Astrocyte of the cerebellum (primary cell): Measurements from ENCODE around the gene PCARE.

Source experiments
- DNase-seq: peaks from one replicate; pipeline ENCODE4 v3.0.0-alpha.2; 2011; ENCODE audit warnings: low read depth
- H3K4me3 ChIP-seq: 2 replicates; pipeline ENCODE4 v1.5.1; 2011; ENCODE audit warnings: mild to moderate bottlenecking, low read depth, low read length, moderate library complexity
- CTCF ChIP-seq: IDR thresholded peaks from 2 replicates; pipeline ENCODE4 v1.5.1; 2012; ENCODE audit warnings: low read length, low read depth, moderate library complexity, mild to moderate bottlenecking; ENCODE audit errors: missing control alignments
- in situ Hi-C: cut with HindIII; loops from 2 replicates; pipeline ENCODE4 v1.10.0; 2017; ENCODE audit warnings: low sequenced_read_pairs

PCARE gene

DNA sequence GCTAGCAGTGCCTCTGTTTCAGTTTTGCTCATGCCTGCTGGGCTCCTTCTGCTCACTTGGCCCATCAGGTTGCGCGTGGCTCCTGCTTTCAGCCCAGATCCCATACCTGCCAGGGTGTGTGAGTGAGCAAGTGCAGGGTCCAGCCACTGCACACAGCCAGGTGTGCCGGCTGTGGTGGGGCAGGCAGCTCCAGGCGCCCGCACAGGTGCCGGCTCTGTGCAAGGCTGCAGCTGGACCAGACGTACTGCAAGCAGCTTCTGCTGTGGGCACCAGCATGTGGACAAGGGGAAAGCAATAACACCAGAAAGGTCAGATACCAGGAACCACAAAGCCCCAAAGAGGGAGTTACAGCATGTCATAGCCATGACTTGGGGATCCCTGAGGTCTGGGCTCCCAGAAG lies 5.6 kb upstream of the PCARE start:
- no peak for TF ChIP-seq CTCF
- H3K4me3 ChIP-seq = no peak overlapping the region
- no peak for DNase-seq
- in situ Hi-C loops = no loop called here

DNA sequence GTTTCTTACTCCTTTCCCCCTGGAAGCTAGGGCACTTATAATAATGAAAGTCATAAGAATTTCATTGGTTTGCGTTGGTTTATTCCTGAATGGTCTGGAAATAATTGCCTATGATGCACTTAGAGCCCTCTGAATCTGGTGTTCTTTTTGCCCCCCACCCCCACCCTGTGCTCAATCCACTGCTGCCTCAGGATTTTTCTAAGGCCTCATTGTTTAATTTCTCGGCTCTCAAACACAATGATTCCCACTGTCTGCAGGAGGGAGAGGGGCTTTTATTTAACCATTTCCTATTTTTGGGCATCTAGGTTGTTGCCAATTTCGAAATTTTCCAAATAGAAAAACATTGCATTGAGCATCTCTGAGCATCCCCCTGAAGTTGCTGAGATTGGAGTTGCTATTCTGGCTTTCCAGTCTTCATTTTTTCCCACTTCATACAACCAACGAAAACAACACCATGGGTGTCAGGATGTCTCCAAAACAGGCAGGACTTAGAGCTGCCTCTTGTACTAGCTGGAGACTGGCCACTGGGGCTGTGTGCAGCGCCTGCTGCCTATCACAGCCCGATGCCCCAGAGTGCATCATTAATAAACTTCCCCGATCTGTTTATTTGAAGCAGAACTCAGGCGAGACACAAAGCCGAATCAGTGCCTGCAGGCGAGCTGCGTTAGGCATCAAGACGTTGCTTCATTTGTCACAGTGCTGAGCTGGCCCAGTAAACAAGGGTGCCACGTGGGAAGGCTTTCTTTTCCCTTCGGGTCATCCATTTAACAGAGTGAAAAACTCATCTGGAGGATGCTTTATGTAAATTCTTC lies 1.8 kb upstream of the PCARE start:
- no peak for TF ChIP-seq CTCF
- no peak for DNase-seq
- in situ Hi-C loops = no loop called here
- H3K4me3 ChIP-seq = no peak overlapping the region

DNA sequence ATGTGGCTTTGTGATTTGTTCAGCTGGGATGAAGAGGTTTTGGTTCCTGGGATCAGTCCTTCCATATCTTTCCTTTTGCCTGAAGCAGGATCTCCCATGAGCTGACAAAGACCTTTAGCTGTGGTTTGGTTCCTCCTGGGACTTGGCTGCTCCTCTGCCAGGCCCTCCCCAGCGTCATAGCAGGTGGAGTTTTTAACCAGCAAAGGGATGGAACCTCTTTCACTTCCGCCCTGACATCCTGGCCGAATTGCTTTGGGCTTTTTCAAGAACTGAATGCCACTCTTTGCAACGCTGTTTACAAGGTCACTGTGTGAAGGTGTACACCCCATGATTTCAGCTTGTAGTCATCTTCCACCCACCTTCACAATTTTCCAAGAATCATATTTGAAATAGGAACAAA lies 390 bp downstream of the PCARE start:
- TF ChIP-seq CTCF = no peak
- in situ Hi-C loops = no loop called here
- no peak for DNase-seq
- no peak overlapping the region for H3K4me3 ChIP-seq

DNA sequence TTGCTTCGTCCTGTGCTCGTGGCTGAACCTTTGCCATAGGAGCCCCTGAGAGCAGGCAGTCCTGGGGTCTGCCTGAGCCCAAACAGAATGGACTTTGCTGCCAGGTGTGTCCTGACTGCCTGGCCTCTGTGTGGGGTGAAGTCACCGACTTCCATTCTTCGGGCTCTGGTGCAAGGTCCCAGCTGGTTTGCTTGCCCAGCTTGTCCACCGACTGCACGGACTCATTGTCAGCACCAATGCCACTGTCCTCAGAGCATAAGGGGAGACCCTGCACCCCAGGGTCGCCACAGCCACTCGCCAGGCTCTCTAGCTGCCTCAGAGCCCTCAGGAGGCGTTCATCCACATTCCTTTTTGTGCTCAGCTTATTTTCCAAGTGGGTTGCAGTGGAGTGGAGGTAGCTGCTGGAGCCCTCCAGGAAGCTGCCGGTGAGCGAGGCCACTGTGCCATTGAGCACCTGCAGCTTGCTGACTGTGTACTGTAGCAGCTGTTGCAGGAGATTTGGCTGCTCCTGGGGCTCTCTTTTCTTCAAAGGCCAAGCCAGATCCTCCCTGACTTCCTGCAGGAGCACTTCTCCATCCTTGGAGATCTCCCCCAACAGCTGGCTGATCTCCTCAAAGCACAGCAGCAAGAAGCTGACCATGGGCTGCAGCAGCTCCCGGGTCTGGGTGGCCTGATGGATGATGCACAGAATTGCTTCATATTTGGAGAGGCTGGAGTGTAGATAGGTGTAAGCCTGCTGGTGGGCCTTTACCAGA lies 1.2 kb downstream of the PCARE start:
- no peak for DNase-seq
- no peak overlapping the region for H3K4me3 ChIP-seq
- TF ChIP-seq CTCF = no peak
- in situ Hi-C loops = no loop called here

- H3K4me3 ChIP-seq = no peak overlapping the region
- no peak for TF ChIP-seq CTCF
- in situ Hi-C loops = no loop called here
- DNase-seq = no peak
Measured at GRCh38 chr2:29072251-29072650, 2.1 kb downstream of the PCARE start.

DNA sequence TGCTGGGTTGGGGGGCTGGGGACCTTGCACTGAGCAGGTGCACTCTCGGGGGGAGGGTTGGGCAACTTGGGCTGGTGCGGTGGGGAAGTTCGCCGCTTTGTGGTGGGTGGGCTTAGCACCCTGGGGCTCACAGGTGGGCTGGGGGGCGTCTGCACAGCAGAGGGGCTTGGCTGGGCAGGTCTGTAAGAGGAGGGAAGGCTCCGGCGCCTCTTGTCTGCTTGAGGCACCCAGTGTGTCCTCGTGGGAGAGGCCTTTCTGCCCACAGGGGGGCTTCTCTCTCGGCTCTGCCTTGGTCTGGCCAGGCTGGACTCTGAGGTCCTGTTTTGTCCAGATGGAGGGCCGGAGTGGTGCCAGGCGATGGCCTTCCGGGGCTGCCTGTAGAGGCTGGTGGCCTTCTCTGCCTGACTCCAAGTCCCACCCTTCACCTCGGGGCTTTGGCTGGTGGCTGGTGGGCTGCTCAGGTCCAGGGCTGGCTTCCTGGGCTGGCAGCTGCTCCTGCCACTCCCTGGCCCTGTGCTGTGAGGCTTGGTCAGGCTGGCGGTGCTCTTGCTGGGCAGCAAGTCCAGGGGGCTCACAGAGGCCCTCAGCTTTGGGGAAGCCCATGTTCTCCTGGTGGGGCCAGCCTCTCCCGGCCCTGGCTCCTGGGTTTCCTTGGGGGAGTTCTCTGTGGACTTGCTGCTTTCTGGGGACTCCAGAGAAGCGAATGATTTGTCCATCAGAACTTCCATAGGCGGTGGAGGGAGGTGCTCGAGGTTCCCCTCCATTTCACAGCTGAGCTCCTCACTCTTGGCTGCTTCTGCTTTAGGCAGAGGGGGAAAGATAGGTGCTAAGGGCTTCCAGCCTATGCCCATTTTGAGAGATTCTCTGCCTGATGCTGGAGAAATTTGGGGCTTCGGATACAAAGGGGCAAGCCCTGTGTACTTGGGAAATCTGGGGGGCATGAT lies 3.0 kb downstream of the PCARE start:
- H3K4me3 ChIP-seq = no peak overlapping the region
- in situ Hi-C loops = no loop called here
- TF ChIP-seq CTCF = no peak
- DNase-seq = no peak
